Lung (tissue), 12 donors: ENCODE data around the gene COL6A1. TPM values are rescaled to one million over a fixed set of nuclear protein-coding genes. Genes with fewer than 3 reads are reported as not detected.

Experiments
- ATAC-seq: fragments of 200-7000 bp; cut with Tn5 transposase; one replicate; pipeline ENCODE4 v1.9.1; 2020; ENCODE audit warnings: moderate number of reproducible peaks; ENCODE audit not compliant: insufficient read depth, low FRiP score
- DNase-seq, 3 donors: peaks; one replicate each; pipeline ENCODE4 v3.0.0-alpha.2; 2013 to 2017
- H3K27ac ChIP-seq, 2 donors: one replicate each; pipeline ENCODE4 v1.5.1; 2013; ENCODE audit warnings: mild to moderate bottlenecking in 2 of 2, moderate library complexity in 2 of 2, control low read depth in 1 of 2, inconsistent platforms in 1 of 2, low read depth in 1 of 2, low read length in 1 of 2
- H3K27me3 ChIP-seq, 3 donors: one replicate each; pipeline ENCODE4 v1.5.1; 2013; ENCODE audit warnings: low read length in 2 of 3; ENCODE audit not compliant: control insufficient read depth in 3 of 3, insufficient read depth in 3 of 3
- H3K36me3 ChIP-seq, 4 donors: one replicate each; pipeline ENCODE4 v1.5.1; 2013; ENCODE audit warnings: low read length in 4 of 4, mild to moderate bottlenecking in 1 of 4, moderate library complexity in 1 of 4; ENCODE audit not compliant: control insufficient read depth in 4 of 4, insufficient read depth in 4 of 4
- H3K4me1 ChIP-seq, 5 donors: one replicate each; pipeline ENCODE4 v1.5.1; 2013; ENCODE audit warnings: low read length in 5 of 5, mild to moderate bottlenecking in 2 of 5, moderate library complexity in 1 of 5; ENCODE audit not compliant: control insufficient read depth in 5 of 5, insufficient read depth in 5 of 5
- H3K4me3 ChIP-seq: one replicate; pipeline ENCODE4 v1.5.1; 2013; ENCODE audit warnings: mild to moderate bottlenecking, control low read depth, moderate library complexity
- H3K9ac ChIP-seq, 2 donors: one replicate each; pipeline ENCODE4 v1.5.1; 2013; ENCODE audit warnings: low read length in 2 of 2, control low read depth in 1 of 2; ENCODE audit not compliant: insufficient read depth in 1 of 2
- H3K9me3 ChIP-seq, 4 donors: one replicate each; pipeline ENCODE4 v1.5.1; 2013; ENCODE audit warnings: low read length in 3 of 4, mild to moderate bottlenecking in 1 of 4, moderate library complexity in 1 of 4; ENCODE audit not compliant: control insufficient read depth in 4 of 4, insufficient read depth in 3 of 4
- CTCF ChIP-seq: IDR thresholded peaks from 2 replicates; pipeline ENCODE4 v1.5.1; 2012; ENCODE audit warnings: mild to moderate bottlenecking; ENCODE audit errors: control extremely low read depth, extremely low read depth
- WGBS, 2 donors: extraction: QIAGEN DNeasy Blood & Tissue Kit; methylation state at CpG; one replicate each; pipeline ENCODE4 v1.1.7; 2013; 5-methylcytosine and 5-hydroxymethylcytosine counted together
- polyA plus RNA-seq, 2 donors: library from polyadenylated mRNA; stranded (reverse); fragments of 200-250 nt; gene quantifications; one replicate each; pipeline ENCODE4 v1.2.1, GENCODE V29; 2013
- total RNA-seq, 2 donors: library from RNA; depleted of rRNA in 1 of 2; stranded (reverse); fragments of >200 nt in 1 of 2; gene quantifications; one replicate each; pipeline ENCODE4 v1.2.1, GENCODE V29; 2014 to 2021
- donor health status: control.
- donor health status: control.
- donor health status: Bipolar disorder and iron deficiency.
- donor health status: healthy.
- donor health status: DM: yes; HTN: yes; CAD: no.

COL6A1 gene
- total and polyA plus RNA-seq, 4 donors, result 107 to 399 (median 172) TPM

DNA sequence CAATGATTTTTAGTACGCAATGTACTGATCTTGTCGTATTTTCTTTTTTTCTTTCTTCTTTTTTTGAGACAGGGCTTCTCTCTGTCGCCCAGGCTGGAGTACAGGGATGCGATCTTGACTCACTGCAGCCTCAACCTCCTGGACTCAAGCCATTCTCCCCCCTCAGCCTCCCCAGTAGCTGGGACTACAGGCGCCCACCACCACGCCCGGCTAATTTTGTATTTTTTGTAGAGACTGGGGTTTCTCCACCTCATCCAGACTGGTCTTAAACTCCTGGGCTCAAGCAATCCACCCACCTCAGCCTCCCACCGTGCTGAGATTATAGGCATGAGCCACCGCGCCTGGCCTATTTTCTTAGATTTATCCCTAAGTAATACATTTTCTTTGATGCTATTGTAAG is 72.5 kb downstream of the COL6A1 start:
- no peak for TF ChIP-seq CTCF
- DNase-seq, result no peak
- Histone ChIP-seq H3K27ac (no peak overlapping the region), H3K36me3 (no peaks in the 10 kb centered on the region), H3K9ac (no peak overlapping the region), H3K4me1 (peaks cover 0 to 63% (median 21%) of the 10 kb centered on the region in 5 donors), H3K4me3 (no peak overlapping the region), H3K27me3 (peaks cover 0 to 3% (median 0%) of the 10 kb centered on the region in 3 donors), H3K9me3 (peaks cover 0 to 2% (median under 1%) of the 10 kb centered on the region in 4 donors)
- ATAC-seq, result no peak
- 87 to 98% methylated on average over 10 of the region's 10 CpGs for WGBS, 2 donors

GRCh38 chr21:46054451-46054881 is 72.9 kb downstream of the COL6A1 start:
- peaks cover 0 to 59% (median 20%) of the 10 kb centered on the region in 5 donors for H3K4me1 ChIP-seq
- peak; percentile 67 to 73 (median 70) for DNase-seq
- H3K27me3 ChIP-seq, result peaks cover 0 to 3% (median 0%) of the 10 kb centered on the region in 3 donors
- H3K9ac ChIP-seq, result no peak overlapping the region
- 66 to 74% methylated on average over 12 of the region's 12 CpGs for WGBS, 2 donors
- H3K27ac ChIP-seq, result peak overlapping the region in 1 of 2 donors; percentile 37
- H3K9me3 ChIP-seq, result peaks cover 0 to 5% (median under 1%) of the 10 kb centered on the region in 4 donors
- H3K4me3 ChIP-seq, result no peak overlapping the region
- ATAC-seq, result no peak
- no peak for TF ChIP-seq CTCF
- H3K36me3 ChIP-seq, result no peaks in the 10 kb centered on the region

Other genes with a start within 250 kb of the COL6A1 start
- 100 to 1,000 TPM; 350 to 466 TPM for gene COL6A2, start 116.3 kb downstream of the COL6A1 start, total RNA-seq
- 100 to 1,000 TPM; 192 to 234 TPM for gene COL6A2, start 116.3 kb downstream of the COL6A1 start, polyA plus RNA-seq
- gene FTCD, start 173.8 kb downstream of the COL6A1 start, total RNA-seq, result under 1 TPM; 0.26 to 0.43 TPM
- under 1 TPM; 0.03 to 0.14 TPM for gene FTCD, start 173.8 kb downstream of the COL6A1 start, polyA plus RNA-seq
- 10 to 100 TPM; 10.6 to 15.6 TPM for gene SPATC1L, start 202.7 kb downstream of the COL6A1 start, total RNA-seq
- 10 to 100 TPM in 1 of 2 donors, 1 to 10 TPM in 1; 6.6 to 11.3 TPM for gene SPATC1L, start 202.7 kb downstream of the COL6A1 start, polyA plus RNA-seq
- gene LSS, start 247.0 kb downstream of the COL6A1 start, total RNA-seq, result 100 to 1,000 TPM; 110 to 152 TPM
- 10 to 100 TPM; 54.6 to 88.0 TPM for gene LSS, start 247.0 kb downstream of the COL6A1 start, polyA plus RNA-seq